SK-N-SH treated with all-trans-retinoic acid at 6 μM for 48 hours (cell line): ENCODE data around the gene ABHD2.

ENCODE experiments used
- ATAC-seq: fragments of 200-7000 bp; cut with Tn5 transposase; 3 replicates; pipeline ENCODE4 v1.9.1; 2020; ENCODE audit warnings: mild to moderate bottlenecking, moderate library complexity
- ARNTL ChIP-seq: fragments of 450-650 bp; formaldehyde crosslinking; IDR thresholded peaks from 2 replicates; pipeline ENCODE4 v1.5.0; 2020; ENCODE audit warnings: low read depth, mild to moderate bottlenecking, moderate library complexity, borderline replicate concordance
- BACH2 ChIP-seq: fragments of 250-450 bp; sonication (Bioruptor Pico); IDR thresholded peaks from 2 replicates; pipeline ENCODE4 v1.9.0; 2021; ENCODE audit warnings: mild to moderate bottlenecking, borderline replicate concordance
- CREB5 ChIP-seq: fragments of 250-450 bp; sonication (Bioruptor Pico); IDR thresholded peaks from 2 replicates; pipeline ENCODE4 v1.5.1; 2020; ENCODE audit warnings: low read depth, mild to moderate bottlenecking, moderate library complexity
- CSDC2 ChIP-seq: fragments of 250-450 bp; sonication (Bioruptor Pico); IDR thresholded peaks from 2 replicates; pipeline ENCODE4 v1.5.0; 2020; ENCODE audit warnings: mild to moderate bottlenecking, moderate library complexity
- CSRNP3 ChIP-seq: fragments of 250-450 bp; sonication (Bioruptor Pico); IDR thresholded peaks from 2 replicates; pipeline ENCODE4 v1.5.1; 2021; ENCODE audit warnings: mild to moderate bottlenecking, moderate library complexity
- ESRRG ChIP-seq: fragments of 250-450 bp; sonication (Bioruptor Pico); IDR thresholded peaks from 2 replicates; pipeline ENCODE4 v1.6.1; 2021; ENCODE audit warnings: mild to moderate bottlenecking
- GLIS3 ChIP-seq: fragments of 250-450 bp; sonication (Bioruptor Pico); IDR thresholded peaks from 2 replicates; pipeline ENCODE4 v1.5.0; 2020; ENCODE audit warnings: mild to moderate bottlenecking, moderate library complexity
- ISL1 ChIP-seq: fragments of 250-450 bp; sonication (Bioruptor Pico); IDR thresholded peaks from 2 replicates; pipeline ENCODE4 v2.1.2; 2022; ENCODE audit warnings: mild to moderate bottlenecking, moderate library complexity
- OSR1 ChIP-seq: fragments of 250-450 bp; sonication (Bioruptor Pico); IDR thresholded peaks from 2 replicates; pipeline ENCODE4 v1.8.0; 2022; ENCODE audit warnings: moderate library complexity, mild to moderate bottlenecking, inconsistent platforms
- PATZ1 ChIP-seq: fragments of 250-450 bp; sonication (Bioruptor Pico); IDR thresholded peaks from 2 replicates; pipeline ENCODE4 v1.8.0; 2020; ENCODE audit warnings: mild to moderate bottlenecking, moderate library complexity, borderline replicate concordance
- POU6F1 ChIP-seq: fragments of 250-450 bp; sonication (Bioruptor Pico); IDR thresholded peaks from 2 replicates; pipeline ENCODE4 v1.8.0; 2021; ENCODE audit warnings: low read depth, mild to moderate bottlenecking, moderate library complexity, borderline replicate concordance
- PPARA ChIP-seq: fragments of 250-450 bp; sonication (Bioruptor Pico); IDR thresholded peaks from 2 replicates; pipeline ENCODE4 v1.5.0; 2020; ENCODE audit warnings: mild to moderate bottlenecking, borderline replicate concordance
- SNAI2 ChIP-seq: fragments of 250-450 bp; sonication (Bioruptor Pico); IDR thresholded peaks from 2 replicates; pipeline ENCODE4 v1.5.0; 2020; ENCODE audit warnings: mild to moderate bottlenecking, moderate library complexity
- TCF4 ChIP-seq: fragments of 250-450 bp; sonication (Bioruptor Pico); IDR thresholded peaks from 2 replicates; pipeline ENCODE4 v1.8.0; 2021; ENCODE audit warnings: mild to moderate bottlenecking, moderate library complexity, borderline replicate concordance
- TSHZ2 ChIP-seq: fragments of 250-450 bp; sonication (Bioruptor Pico); IDR thresholded peaks from 2 replicates; pipeline ENCODE4 v1.5.0; 2020; ENCODE audit warnings: mild to moderate bottlenecking, moderate library complexity
- ZC3H10 ChIP-seq: fragments of 250-450 bp; sonication (Bioruptor Pico); IDR thresholded peaks from 2 replicates; pipeline ENCODE4 v1.5.1; 2021; ENCODE audit warnings: mild to moderate bottlenecking, moderate library complexity
- ZFP3 ChIP-seq: fragments of 250-450 bp; sonication (Bioruptor Pico); IDR thresholded peaks from 2 replicates; pipeline ENCODE4 v1.5.0; 2020; ENCODE audit warnings: mild to moderate bottlenecking, moderate library complexity
- ZNF565 ChIP-seq: fragments of 450-650 bp; formaldehyde crosslinking; conservative IDR thresholded peaks from 2 replicates; pipeline ENCODE4 v1.5.0; 2020; ENCODE audit warnings: low read depth, mild to moderate bottlenecking, moderate library complexity
- ZNF70 ChIP-seq: fragments of 450-650 bp; formaldehyde crosslinking; IDR thresholded peaks from 2 replicates; pipeline ENCODE4 v1.5.0; 2020; ENCODE audit warnings: mild to moderate bottlenecking, moderate library complexity
- ZNF8 ChIP-seq: fragments of 450-650 bp; formaldehyde crosslinking; IDR thresholded peaks from 2 replicates; pipeline ENCODE4 v1.5.0; 2020; ENCODE audit warnings: mild to moderate bottlenecking, moderate library complexity

The ABHD2 gene

GRCh38 chr15:89089316-89090230, 1.3 kb downstream of the ABHD2 start (continued):
- no peak for TF ChIP-seq TSHZ2 (CRISPR knock-in tag)

- TF ChIP-seq CSDC2 (CRISPR knock-in tag) (no peak), OSR1 (CRISPR knock-in tag) (no peak), CREB5 (no peak), ZFP3 (peak; percentile 24; the same call in 1 of the 2 replicates), ZC3H10 (no peak), PATZ1 (CRISPR knock-in tag) (no peak), ZNF70 (no peak), SNAI2 (CRISPR knock-in tag) (no peak), GLIS3 (CRISPR knock-in tag) (no peak), BACH2 (CRISPR knock-in tag) (no peak), POU6F1 (no peak), TCF4 (CRISPR knock-in tag) (no peak), ESRRG (CRISPR knock-in tag) (no peak), ZNF8 (CRISPR knock-in tag) (no peak), CSRNP3 (CRISPR knock-in tag) (no peak), TSHZ2 (CRISPR knock-in tag) (peak; percentile 18; the same call in 1 of the 2 replicates), PPARA (no peak), ZNF565 (CRISPR knock-in tag) (no peak), ISL1 (peak; percentile 62), ARNTL (CRISPR knock-in tag) (no peak)
- ATAC-seq: peak; percentile 32
These were observed 2.8 kb downstream of the ABHD2 start for GRCh38 chr15:89090791-89091626.
